K562 (cell line): Measurements from ENCODE around the gene TSTD2. TPM values are rescaled to one million over a fixed set of nuclear protein-coding genes. Genes with fewer than 3 reads are reported as not detected.

Source experiments
- ATF3 ChIP-seq, 2 experiments: fragments of 450-650 bp in 1 of 2; sonication (generic) in 1 of 2; formaldehyde crosslinking in 1 of 2; IDR thresholded peaks in 1 of 2; conservative IDR thresholded peaks in 1 of 2; 2 replicates each; pipeline versions ENCODE4 v1.6.1 to v1.8.1; 2016 to 2023; ENCODE audit warnings: mild to moderate bottlenecking in 2 of 2, moderate library complexity in 2 of 2, inconsistent platforms in 1 of 2, missing genetic modification reagents in 1 of 2
- ATF7 ChIP-seq: fragments of 450-650 bp; IDR thresholded peaks from 2 replicates; pipeline ENCODE4 v1.7.1; 2014; ENCODE audit warnings: mild to moderate bottlenecking, moderate library complexity
- C11orf30 ChIP-seq: fragments of 450-650 bp; IDR thresholded peaks from 2 replicates; pipeline ENCODE4 v1.6.1; 2016; ENCODE audit warnings: low read depth, mild to moderate bottlenecking
- FOXJ3 ChIP-seq: sonication (generic); formaldehyde crosslinking; IDR thresholded peaks from 2 replicates; pipeline ENCODE4 v1.4.0; 2020; ENCODE audit warnings: mild to moderate bottlenecking, missing genetic modification reagents
- GABPB1 ChIP-seq: sonication (generic); formaldehyde crosslinking; IDR thresholded peaks from 2 replicates; pipeline ENCODE4 v1.8.0; 2022; ENCODE audit warnings: mild to moderate bottlenecking, missing genetic modification reagents
- KLF6 ChIP-seq: fragments of 250-450 bp; sonication (Bioruptor Pico); IDR thresholded peaks from 2 replicates; pipeline ENCODE4 v1.4.0; 2020; ENCODE audit warnings: mild to moderate bottlenecking, moderate library complexity, borderline replicate concordance
- MCM7 ChIP-seq, 2 experiments: fragments of 450-650 bp; IDR thresholded peaks; 2 replicates each; pipeline ENCODE4 v1.6.1; 2016 to 2018
- NFIX ChIP-seq: fragments of 250-450 bp; sonication (Bioruptor Pico); IDR thresholded peaks from 2 replicates; pipeline ENCODE4 v1.4.0; 2020; ENCODE audit warnings: low read depth, mild to moderate bottlenecking, moderate library complexity
- POLR2A ChIP-seq: fragments of 450-650 bp; conservative IDR thresholded peaks from 2 replicates; pipeline ENCODE4 v1.6.1; 2016
- TAF1 ChIP-seq: IDR thresholded peaks from 2 replicates; pipeline ENCODE4 v1.6.1; 2011; ENCODE audit warnings: mild to moderate bottlenecking, low read length, moderate library complexity; ENCODE audit not compliant: insufficient read depth, control insufficient read depth, severe bottlenecking; ENCODE audit errors: extremely low read depth
- TAL1 ChIP-seq: fragments of 450-650 bp; IDR thresholded peaks from 2 replicates; pipeline ENCODE4 v1.6.1; 2016; ENCODE audit warnings: mild to moderate bottlenecking
- ZKSCAN8 ChIP-seq: fragments of 200-800 bp; sonication (Bioruptor generic); IDR thresholded peaks from 2 replicates; pipeline ENCODE4 v1.6.1; 2016; ENCODE audit warnings: missing genetic modification characterization, missing compliant biosample characterization
- polyA plus RNA-seq, 8 experiments: library from polyadenylated mRNA; depleted of rRNA in 4 of 8; stranded (reverse) in 5 of 8; unstranded in 3 of 8; fragments of >200 nt; fragmentation: Nextera tagmentation in 2 of 8; fragmentation: Illumina TruSeq in 1 of 8; extraction: Ambion mirVana in 2 of 8; extraction: Trizol in 1 of 8; gene quantifications; 2 replicates each; pipeline versions ENCODE4 v1.2.1 to v1.2.3, GENCODE V29; 2011 to 2014; ENCODE audit warnings: inconsistent platforms in 1 of 8, missing spikeins in 1 of 8
- total RNA-seq, 7 experiments: library from RNA; depleted of rRNA in 6 of 7; stranded (reverse); fragments of >200 nt in 6 of 7; fragmentation: Illumina TruSeq in 2 of 7; extraction: Trizol in 2 of 7; gene quantifications; 2 replicates each; pipeline versions ENCODE4 v1.2.1 to v1.2.3, GENCODE V29; 2011 to 2021; ENCODE audit warnings: low replicate concordance in 1 of 7
- TF ChIP-seq, protein P1 (sequence below): fragments of 200-800 bp; sonication (Bioruptor generic); IDR thresholded peaks from 2 replicates; pipeline ENCODE4 v1.6.1; 2016; ENCODE audit warnings: missing genetic modification characterization, missing compliant biosample characterization
- TF ChIP-seq, protein P2 (sequence below): fragments of 250-450 bp; sonication (Bioruptor Pico); IDR thresholded peaks from 2 replicates; pipeline ENCODE4 v1.4.0; 2020; ENCODE audit warnings: mild to moderate bottlenecking, moderate library complexity
- TF ChIP-seq, protein P3 (sequence below): fragments of 250-450 bp; sonication (Bioruptor Pico); IDR thresholded peaks from 2 replicates; pipeline ENCODE4 v1.5.1; 2021; ENCODE audit warnings: mild to moderate bottlenecking
- TF ChIP-seq, protein P4 (sequence below): fragments of 200-800 bp; sonication (Bioruptor generic); IDR thresholded peaks from 2 replicates; pipeline ENCODE4 v1.6.1; 2017; ENCODE audit warnings: missing genetic modification characterization, missing compliant biosample characterization

The TSTD2 gene
- total and polyA plus RNA-seq, 9 of the 15 experiments (the other 6 are each of a cell fraction or from before 2014, with no cell fraction given): 10.1 to 36.7 (median 19.0) TPM

DNA sequence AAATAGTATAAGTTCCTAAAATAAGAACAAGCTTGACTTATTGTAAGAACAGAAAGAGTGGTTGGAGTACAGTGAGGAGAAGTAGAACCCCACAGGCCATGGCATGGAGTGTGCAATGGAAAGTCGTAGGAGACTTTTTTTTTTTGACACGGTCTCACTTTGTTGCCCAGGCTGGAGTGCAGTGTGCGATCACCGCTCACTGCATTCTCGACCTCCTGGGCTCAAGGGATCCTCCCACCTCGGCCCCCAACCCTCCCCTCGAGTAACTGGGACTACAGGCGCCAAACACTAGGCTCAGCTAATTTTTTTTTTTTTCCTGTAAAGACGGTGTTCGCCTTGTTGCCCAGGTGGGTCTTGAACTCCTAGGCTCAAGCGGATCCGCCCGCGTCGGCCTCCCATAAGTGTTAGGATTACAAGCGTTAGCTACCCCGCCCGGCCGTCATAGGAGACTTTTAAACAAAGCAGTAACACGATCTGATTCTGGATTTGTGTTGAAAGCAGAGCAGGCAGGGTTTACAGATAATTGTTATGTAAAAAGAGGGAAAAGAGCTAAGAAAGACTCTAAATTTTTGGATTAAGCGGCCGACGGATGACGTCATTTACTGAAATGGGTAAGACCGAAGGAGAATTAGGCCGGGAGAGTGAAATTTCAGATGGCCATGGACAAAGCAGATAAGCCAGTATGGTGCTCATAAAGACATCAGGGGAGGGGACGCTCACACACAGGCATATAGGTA lies 752 bp downstream of the TSTD2 start (continued):
- TF ChIP-seq, protein P1, sequence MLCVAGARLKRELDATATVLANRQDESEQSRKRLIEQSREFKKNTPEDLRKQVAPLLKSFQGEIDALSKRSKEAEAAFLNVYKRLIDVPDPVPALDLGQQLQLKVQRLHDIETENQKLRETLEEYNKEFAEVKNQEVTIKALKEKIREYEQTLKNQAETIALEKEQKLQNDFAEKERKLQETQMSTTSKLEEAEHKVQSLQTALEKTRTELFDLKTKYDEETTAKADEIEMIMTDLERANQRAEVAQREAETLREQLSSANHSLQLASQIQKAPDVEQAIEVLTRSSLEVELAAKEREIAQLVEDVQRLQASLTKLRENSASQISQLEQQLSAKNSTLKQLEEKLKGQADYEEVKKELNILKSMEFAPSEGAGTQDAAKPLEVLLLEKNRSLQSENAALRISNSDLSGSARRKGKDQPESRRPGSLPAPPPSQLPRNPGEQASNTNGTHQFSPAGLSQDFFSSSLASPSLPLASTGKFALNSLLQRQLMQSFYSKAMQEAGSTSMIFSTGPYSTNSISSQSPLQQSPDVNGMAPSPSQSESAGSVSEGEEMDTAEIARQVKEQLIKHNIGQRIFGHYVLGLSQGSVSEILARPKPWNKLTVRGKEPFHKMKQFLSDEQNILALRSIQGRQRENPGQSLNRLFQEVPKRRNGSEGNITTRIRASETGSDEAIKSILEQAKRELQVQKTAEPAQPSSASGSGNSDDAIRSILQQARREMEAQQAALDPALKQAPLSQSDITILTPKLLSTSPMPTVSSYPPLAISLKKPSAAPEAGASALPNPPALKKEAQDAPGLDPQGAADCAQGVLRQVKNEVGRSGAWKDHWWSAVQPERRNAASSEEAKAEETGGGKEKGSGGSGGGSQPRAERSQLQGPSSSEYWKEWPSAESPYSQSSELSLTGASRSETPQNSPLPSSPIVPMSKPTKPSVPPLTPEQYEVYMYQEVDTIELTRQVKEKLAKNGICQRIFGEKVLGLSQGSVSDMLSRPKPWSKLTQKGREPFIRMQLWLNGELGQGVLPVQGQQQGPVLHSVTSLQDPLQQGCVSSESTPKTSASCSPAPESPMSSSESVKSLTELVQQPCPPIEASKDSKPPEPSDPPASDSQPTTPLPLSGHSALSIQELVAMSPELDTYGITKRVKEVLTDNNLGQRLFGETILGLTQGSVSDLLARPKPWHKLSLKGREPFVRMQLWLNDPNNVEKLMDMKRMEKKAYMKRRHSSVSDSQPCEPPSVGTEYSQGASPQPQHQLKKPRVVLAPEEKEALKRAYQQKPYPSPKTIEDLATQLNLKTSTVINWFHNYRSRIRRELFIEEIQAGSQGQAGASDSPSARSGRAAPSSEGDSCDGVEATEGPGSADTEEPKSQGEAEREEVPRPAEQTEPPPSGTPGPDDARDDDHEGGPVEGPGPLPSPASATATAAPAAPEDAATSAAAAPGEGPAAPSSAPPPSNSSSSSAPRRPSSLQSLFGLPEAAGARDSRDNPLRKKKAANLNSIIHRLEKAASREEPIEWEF (CRISPR knock-in tag): peak; percentile 45; the same call in 1 of the 2 replicates
- TF ChIP-seq, protein P2, sequence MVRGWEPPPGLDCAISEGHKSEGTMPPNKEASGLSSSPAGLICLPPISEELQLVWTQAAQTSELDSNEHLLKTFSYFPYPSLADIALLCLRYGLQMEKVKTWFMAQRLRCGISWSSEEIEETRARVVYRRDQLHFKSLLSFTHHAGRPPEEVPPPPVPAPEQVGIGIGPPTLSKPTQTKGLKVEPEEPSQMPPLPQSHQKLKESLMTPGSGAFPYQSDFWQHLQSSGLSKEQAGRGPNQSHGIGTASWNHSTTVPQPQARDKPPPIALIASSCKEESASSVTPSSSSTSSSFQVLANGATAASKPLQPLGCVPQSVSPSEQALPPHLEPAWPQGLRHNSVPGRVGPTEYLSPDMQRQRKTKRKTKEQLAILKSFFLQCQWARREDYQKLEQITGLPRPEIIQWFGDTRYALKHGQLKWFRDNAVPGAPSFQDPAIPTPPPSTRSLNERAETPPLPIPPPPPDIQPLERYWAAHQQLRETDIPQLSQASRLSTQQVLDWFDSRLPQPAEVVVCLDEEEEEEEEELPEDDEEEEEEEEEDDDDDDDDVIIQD (CRISPR knock-in tag): no peak
- TF ChIP-seq, protein P3, sequence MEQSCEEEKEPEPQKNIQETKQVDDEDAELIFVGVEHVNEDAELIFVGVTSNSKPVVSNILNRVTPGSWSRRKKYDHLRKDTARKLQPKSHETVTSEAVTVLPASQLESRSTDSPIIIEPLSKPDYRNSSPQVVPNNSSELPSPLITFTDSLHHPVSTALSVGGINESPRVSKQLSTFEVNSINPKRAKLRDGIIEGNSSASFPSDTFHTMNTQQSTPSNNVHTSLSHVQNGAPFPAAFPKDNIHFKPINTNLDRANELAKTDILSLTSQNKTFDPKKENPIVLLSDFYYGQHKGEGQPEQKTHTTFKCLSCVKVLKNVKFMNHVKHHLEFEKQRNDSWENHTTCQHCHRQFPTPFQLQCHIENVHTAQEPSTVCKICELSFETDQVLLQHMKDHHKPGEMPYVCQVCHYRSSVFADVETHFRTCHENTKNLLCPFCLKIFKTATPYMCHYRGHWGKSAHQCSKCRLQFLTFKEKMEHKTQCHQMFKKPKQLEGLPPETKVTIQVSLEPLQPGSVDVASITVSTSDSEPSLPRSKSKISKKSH (CRISPR knock-in tag): no peak
- TF ChIP-seq, protein P4, sequence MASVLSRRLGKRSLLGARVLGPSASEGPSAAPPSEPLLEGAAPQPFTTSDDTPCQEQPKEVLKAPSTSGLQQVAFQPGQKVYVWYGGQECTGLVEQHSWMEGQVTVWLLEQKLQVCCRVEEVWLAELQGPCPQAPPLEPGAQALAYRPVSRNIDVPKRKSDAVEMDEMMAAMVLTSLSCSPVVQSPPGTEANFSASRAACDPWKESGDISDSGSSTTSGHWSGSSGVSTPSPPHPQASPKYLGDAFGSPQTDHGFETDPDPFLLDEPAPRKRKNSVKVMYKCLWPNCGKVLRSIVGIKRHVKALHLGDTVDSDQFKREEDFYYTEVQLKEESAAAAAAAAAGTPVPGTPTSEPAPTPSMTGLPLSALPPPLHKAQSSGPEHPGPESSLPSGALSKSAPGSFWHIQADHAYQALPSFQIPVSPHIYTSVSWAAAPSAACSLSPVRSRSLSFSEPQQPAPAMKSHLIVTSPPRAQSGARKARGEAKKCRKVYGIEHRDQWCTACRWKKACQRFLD (CRISPR knock-in tag): 0 out of 2 replicates have a peak, but pooled peaks have one; percentile 52
- TF ChIP-seq ZKSCAN8 (CRISPR knock-in tag) (peak; percentile 73; the same call in 1 of the 2 replicates), FOXJ3 (no peak), GABPB1 (no peak), TAF1 (no peak), TAL1 (0 out of 2 replicates have a peak, but pooled peaks have one; percentile 23), KLF6 (CRISPR knock-in tag) (no peak), POLR2A (no peak), MCM7 (IDR thresholded peaks at IDR 0.05) (no peak), C11orf30 (no peak), ATF3 (IDR thresholded peaks at IDR 0.05) (peak; percentile 100), ATF3 (CRISPR knock-in tag; conservative IDR thresholded peaks at IDR 0.05) (peak; percentile 87), NFIX (CRISPR knock-in tag) (0 out of 2 replicates have a peak, but pooled peaks have one; percentile 38), ATF7 (peak; percentile 99)
